Stimulated activated CD4-positive, alpha-beta T cell treated with anti-CD3 and anti-CD28 coated beads, Interleukin-12 subunit alpha, Interleukin-12 subunit beta, amount 100 ng/mL, for 4 hours (primary cell): Measurements from ENCODE around the gene SCTR.
"Not testable (repeated sequence)": the region's sequence is repeated elsewhere in the genome, so short reads cannot be mapped to it uniquely, and the experiment has no call there.

Source experiments
- DNase-seq: peaks from one replicate; pipeline ENCODE4 v3.0.0-alpha.2; 2020

Gene SCTR

DNA sequence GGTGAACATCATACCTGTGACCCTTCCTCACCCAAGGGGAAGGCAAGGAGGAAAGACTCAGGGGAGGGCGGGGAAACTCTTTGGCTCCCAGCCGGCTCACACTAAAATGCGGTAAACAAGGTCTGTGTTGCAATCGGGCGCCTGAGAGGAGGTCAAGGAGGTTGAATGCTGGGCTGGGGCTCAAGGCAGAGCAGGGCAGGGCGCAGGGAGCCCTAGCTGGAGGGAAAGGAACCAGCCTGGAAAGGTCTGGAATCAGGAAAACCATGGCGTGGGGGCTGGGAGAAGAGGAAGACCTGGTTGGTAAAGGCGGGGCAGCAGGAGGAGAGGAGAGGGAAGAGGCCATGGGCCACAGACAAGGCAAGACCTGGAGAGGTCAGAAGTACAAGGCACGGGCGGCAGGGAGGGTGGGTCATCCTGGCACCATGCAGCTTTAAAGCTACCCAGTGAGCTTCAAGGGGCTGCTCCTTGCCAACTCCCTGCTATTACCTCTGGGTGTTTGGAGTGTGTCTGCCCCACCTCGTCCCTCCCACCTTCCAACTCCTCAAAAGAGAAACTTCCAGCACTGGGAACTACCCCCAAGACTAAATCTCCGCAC, 97.4 kb downstream of the SCTR start:
- no peak for DNase-seq

DNA sequence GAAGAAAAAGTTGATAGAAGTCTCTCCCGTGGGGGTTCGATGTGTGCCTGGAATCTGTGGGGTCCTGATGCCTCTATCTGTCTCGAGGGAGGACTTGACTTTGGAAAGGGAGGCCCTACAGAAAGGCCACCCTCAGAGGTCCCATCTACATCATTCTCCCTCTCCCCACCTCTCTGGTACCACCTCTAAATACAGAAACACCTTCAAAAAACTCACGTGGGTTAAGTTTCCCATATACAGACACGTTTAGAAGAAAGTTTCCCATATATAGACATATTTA, 97.9 kb downstream of the SCTR start:
- no peak for DNase-seq

DNA sequence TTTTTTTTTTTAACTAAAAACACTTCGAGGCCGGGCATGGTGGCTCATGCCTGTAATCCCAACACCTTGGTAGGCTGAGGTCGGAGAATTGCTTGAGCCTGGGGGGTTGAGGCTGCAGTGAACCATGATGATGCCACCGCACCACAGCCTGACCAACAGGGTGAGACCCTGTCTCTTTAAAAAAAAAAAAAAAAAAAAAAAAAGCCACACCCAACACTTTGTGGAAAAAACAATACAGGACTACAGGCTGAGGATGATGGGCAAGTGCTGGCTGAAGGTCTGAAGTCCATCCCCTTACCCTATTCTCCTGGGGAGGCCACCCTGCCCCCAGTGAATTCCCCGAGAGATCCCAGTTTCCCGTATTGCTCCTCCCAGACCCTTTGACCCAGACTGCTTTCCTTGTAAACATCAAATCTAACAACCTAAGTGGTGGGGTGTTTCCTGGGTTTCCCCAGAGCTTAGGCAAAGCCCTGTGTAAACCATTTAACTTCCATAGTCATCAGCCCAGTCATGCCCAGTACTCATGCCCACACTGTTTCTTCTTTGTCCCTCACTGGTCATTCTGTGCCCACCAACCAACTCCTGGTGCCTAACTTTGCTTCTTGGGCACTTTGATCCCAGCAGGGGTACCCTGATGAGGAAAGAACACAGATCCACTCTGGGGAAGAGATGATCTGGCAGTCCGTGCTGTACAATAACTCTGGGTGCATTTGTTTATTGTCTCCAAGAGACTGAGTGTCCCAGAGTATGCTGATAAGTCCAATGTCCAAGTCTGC, 98.5 kb downstream of the SCTR start:
- DNase-seq = no peak

DNA sequence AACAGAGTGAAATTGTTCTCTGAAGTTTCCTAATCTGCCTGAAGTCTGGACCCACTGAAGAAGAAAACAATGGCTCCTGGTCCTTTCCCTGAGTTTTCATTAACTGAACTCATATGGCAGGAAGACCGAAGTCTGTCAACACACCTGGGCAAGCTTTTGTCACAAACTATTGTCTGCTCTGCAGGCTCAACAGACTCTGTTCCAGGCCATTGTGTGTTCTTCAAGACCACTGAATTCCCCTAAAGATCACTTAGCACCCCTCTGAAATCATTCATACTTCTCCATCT, 99.2 kb downstream of the SCTR start:
- DNase-seq = no peak

DNA sequence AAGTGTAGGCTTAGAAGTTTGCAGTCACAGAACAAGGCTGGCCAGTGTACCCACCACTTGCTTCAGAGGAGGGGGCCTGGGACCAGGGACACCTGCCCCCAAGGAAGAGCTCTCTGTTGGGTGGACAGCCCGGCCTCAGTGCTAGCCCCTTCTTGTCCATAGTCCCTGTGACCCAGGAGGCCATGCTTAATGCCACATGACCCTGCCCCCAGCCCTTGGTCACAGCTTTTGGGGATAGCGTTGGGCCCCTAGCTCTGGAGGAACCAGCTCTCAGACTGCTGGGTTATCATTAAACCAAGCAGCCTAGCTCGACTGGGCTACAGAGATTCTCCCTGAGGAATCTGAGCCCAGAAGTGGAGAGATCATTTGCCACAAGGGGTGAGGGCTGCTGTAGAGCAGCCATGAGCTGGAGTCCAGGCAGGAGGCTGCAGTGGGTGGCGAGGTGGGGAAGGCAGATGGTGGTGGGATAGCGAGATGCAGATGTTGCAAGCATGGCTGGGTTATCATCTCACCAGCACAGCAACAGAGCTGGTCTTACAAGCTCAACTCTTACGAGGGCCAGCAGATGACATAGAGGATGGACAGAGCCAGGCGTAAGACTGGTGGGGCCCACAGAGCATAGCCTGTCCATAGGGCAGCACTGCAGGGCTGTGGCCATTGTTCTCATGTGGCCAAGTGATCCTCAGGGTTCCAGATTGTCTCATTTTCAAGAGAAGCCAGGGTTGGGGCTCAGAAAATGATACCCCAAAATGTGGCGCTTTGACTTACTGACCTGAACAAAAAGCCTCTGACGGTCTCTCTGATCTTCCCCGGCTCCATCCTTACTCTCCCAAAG, 99.8 kb downstream of the SCTR start:
- no peak for DNase-seq

DNA sequence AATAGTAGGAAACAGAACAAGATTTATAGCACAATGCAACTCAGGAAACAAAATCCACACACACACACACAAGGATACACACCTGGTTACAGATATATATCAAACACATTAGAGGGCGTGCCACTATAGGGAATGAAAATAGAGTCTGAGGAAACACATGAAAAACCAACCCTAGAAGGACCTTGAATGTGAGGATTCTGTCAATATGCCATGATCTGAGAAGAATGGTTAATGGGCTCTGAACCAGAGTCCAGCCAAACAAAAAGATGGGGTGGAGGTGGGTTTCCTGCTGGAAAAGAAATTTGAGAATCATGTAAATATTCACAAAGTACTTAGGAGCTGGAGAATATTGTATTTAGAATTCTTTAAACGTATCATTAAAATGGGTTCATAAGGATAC, 100.5 kb downstream of the SCTR start:
- DNase-seq = no peak

DNA sequence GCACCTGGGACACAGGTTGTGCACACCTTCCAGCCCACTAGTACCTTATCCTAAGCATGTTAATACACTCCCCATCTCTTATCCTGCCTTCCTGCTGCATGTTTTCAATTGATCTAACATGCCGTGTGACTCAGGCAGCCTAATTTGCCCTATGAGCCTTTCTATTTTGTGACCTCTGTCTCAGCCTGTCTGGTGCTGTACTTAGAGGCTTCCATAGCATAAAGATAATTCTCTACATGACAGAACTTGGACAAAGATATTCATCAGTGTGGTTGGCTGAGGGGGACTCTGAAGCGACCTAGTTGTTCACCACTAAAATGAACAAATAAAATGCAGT, 101.2 kb downstream of the SCTR start:
- DNase-seq = no peak

DNA sequence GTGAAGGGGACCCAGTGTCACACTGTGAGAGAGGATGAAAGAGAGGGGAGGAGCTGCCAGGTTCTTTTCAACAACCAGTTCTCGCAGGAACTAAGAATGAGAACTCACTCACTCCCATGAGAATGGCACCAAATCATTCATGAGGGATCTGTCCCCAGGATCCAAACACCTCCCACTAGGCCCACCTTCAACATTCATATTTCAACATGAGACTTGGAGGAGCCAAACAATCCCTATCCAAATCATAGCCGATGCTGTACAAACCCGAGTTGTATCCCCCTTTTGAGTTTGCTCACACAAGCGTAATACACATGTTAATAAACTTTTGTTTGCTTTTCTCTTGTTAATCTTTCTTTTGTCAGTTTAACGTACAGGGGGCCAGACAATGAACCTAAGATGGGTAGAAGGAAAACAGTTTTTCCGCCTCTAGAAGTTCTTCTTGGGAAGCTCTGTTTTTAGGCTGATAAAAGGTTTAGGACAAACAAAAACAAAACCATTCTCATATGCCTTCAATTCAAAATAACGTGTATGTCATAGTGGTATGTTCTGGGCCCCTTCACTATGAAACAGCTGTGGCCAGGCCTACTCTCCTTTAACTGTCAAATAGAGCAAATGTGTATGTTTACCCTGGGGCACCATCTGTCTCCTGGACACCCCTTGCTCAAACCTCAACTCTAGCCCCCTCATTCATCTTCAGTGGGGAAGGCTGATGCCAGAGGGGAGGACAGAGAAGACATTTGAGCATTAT, 101.7 kb downstream of the SCTR start:
- no peak for DNase-seq

DNA sequence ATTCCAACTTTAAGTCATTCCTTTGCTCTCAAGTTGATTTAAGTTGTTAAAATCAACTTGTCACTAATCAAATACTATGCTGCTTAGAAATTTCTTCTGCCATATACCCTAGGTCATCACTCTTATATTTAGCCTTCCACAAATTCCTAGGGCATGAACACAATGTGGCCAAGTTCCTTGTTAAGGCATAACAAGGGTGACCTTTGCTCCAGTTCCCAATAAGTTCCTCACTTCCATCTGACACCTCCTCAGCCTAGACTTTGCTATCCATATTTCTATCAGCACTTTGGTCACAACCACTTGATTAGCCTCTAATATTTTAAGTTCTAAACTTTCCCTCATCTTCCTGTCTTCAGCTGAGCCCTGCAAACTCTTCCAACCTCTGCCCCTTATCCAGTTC, 102.5 kb downstream of the SCTR start:
- no peak for DNase-seq

DNA sequence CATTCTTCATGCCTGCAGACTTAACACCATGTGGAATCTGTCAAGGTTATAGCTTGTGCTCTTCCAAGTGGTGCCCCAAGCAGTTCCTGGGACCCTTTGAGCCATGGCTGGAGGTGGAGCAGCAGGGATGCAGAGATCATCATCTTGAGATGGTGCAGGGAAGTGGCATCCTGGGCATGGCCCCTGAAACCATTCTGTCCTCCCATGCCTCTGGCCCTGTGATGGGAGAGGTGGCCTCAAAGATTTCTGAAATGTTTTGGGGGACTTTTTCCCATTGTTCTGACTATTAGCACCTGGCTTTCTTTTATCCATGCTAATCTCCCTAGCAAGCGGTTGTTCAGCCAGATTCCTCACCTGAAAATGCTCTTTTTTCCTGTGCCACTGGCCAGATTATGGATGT, 103.0 kb downstream of the SCTR start:
- DNase-seq = no peak

DNA sequence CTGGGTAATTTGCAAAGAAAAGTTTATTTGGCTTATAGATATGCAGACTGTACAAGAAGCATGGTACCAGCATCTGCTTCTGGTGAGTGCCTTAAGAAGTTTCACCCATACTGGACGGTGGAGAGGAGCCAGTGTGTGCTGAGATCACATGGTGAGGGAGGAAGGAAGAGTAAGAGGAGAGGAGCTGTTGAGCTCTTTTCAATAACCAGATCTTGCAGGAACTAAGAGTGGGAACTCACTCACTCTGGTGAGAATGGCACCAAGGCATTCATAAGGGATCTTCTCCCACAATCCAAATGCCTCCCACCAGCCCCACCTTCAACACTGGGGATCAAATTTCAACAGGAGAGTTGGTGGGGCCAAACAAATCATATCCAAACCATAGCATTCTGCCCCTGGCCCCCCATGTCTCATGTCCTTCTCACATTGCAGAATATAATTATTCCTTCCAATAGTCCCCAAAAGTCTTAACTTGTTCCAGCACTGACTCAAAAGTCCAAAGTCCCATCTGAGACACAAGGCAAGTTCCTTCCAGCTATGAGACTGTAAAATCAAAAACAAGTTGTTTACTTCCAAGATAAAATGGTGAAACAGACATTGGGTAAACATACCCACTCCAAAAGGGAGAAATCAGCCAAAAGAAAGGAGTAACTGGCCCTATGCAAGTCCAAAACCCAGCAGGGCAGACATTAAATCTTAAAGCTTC, 104.3 kb downstream of the SCTR start:
- DNase-seq = no peak

DNA sequence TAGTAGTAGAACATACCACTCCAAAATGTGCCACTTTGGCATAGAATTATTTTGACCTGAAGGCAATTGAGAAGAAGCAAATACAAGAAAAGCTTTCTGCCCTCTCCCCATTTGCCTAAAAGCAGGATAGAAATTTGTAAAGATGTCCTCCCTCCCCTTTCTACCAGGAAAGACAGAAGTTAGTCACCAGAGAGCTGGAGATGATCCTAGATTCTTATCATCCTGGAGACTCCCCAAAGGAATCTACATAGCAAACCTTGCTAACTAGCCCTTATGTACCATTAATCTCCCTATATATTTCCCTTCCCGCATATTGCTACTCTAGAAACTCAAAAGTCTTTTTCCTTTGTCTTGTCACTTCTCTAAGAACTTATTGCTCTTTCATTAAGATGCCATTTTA, 105.2 kb downstream of the SCTR start:
- DNase-seq = no peak

DNA sequence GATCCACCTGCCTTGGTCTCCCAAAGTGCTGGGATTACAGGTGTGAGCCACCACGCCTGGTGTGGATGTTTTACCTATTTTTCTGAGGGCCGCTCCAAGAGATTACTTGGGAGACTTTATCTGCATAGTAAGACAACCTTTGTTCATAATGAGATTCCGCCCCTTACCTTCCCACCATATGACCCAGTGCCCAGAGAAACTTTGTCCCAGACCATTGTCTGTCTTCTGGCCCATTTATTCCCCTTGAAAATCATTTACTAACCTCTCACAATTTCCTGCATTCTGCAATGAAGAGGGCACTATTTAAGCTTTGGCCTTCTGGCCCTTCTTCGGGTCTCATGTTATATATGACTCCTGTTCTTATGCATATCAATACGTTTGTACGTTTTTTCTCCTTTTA, 106.4 kb downstream of the SCTR start:
- no peak for DNase-seq

DNA sequence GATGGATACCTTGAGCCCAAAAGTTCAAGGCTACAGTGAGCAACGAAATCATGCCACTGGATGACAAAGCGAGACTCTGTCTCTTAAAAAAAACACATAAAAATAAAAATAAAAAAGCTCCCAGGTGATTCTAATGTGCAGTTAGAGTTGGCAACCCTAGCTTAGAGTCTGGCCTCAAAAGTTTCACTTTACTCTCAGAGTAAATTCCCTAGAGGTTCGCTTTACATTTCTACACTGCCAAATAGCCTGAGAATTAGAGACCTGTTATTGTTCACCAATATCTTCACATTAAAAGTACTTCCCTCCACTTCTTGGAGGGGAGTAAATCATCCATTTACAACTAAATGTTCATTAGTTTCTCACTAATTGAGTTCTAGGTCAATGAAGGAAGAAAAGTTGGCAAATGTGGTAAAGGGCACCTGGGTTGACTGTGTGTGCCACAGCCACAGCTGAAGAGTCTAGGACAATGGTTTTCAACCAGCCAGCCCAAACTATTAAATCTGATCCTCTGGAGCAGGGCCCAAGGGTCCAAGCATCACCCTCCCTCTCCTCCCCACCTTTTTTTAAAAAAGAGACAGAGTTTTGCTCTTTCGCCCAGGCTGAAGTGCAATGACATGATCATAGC, 107.9 kb downstream of the SCTR start:
- no peak for DNase-seq

DNA sequence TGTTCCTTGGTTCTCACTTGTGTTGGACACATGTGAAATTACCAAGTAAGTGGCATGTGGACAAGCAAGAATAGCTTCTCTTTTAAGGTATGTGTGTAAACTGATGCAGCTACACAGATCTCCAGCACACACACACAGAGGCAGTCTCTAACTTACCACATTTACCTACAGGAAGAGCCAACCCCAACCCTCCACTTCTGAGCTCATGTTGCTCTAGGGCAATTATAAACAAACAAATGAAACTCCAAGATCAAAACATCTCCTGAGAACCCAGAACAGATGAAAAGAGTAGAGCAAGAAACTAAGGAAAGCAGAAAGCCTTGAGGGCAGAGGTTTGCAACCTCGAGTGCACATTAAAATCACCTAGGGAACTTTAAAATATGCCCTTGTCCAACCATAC, 108.7 kb downstream of the SCTR start:
- no peak for DNase-seq

DNA sequence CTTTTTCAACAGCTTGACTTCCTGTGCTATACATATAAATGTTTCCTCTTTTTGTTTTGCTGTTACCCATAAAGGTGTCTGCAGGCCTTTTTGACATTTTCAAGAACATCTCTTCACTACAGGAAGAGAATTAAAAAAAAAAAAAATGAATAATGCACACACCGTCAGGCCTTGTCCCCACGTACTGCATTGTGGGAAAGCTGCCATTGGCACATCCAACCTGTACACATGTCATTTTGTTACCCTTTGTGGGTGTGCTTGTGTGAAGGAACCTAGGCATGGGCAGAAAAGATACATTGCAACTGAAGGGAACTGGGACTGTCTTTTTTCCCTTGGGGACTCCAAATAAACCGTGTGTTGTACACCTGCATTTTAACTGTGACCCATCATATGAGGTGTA, 109.4 kb downstream of the SCTR start:
- no peak for DNase-seq

DNA sequence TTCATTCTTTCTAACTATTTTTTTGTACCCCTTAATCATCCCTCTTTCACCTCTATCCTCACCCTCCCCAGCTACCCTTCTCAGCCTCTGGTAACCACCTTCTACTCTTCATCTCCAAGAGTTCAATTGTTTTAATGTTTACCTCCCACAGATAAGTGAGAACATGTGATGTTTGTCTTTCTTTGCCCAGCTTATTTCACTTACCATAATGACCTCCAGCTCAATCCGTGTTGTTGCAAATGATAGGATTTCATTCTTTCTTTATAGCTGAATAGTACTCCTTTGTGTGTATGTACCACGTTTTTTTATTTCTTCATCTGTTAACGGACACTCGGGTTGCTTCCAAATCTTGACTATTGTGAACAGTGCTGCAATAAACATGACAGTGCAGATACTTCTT, 114.8 kb downstream of the SCTR start:
- DNase-seq = no peak

DNA sequence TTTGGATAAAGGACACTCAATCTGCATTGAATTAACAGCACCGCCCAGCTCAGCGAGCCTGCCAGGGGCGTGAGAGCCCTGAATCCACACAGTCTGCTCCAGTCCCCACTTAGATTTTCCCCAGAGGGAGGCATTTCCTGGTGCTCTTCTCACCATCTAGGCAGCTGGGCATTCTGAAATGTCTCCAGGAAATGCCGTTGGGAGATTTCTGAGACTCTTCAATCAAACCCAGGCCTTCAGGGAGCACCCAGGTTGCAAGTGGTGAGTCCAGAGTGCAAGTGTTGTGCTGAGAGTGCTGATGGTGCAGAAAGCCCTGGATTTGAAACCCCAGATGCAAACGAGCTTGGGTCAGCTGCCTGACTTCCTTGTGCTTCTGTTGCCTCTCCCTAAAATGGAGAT, 116.1 kb downstream of the SCTR start:
- DNase-seq = no peak

DNA sequence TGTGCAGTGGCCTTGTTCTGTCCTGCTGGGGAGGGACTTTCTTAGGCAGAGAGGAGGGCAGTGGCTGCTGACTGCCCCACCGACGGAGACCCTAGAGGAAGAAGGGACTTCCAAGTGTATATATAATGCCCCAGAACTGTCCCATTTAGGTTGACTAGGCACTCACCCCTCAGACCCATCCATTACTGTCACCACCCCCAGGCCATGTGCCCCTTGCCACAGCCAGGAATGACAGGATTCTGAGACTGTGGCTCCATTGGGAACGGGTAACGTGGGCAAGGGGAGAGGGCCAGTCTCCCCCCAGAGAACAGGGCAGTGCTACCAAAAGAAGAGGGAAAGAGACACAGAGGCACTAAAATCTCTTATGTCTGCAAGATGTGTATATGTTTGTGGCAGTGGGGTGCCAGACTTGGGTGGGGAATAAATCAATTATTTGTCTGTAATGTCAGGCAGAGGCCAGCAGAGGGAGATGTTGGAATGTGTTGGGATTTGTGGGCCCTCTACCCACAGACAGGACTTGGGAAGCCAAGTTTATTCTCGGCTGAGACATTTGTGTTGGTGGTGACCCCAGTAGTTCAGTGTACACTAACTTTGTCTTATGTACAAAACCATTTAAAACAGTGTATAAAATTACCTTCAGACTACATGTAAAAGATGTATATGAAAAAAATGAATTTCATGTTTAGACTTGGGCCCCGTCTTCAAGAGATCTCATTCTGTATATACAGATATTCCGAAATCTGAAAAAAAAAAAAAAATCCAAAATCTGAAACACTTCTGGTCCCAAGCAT, 116.7 kb downstream of the SCTR start:
- DNase-seq = no peak

DNA sequence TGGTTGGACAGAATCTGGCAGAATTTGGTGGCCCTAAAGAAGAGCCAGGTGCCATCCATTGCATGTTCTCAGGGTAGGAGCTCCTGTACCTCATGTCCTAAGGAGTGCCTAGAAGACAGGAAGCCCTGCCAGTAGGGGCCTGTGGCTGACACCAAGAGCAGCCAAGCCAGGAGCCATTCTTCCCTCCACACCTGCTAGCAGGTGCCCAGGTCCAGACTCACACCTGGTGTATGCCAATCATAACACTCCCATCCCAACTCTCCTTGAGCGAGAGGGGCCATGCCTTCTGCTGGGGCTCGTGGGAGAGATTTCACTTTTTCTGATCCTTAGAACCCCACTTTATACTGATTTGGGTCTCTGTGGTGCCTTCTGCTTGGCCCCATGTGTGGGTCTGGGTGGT, 119.1 kb downstream of the SCTR start:
- no peak for DNase-seq

DNA sequence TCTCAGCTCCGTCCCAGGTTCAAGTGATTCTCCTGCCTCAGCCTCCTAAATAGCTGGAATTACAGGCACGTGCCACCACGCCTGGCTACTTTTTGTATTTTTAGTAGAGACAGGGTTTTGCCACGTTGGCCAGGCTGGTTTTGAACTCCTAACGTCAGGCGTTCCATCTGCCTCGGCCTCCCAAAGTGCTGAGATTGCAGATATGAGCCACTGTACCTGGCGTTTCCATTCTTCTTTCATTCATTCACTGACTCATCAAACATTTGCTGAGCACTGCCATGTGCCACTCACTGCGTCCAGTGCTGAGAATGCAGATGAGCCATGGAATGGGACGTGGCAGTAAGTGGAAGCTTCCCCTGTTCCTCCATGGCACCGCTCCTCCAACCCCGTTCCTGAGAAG, 120.7 kb downstream of the SCTR start:
- DNase-seq = not testable (repeated sequence)
